Vagina (tissue), 2 donors: Measurements from ENCODE around the gene ARHGAP40. TPM values are rescaled to one million over a fixed set of nuclear protein-coding genes. Genes with fewer than 3 reads are reported as not detected.
A peak's percentile ranks its signal among the peaks of the same experiment; 100 is the strongest.
"Not testable (repeated sequence)": the region's sequence is repeated elsewhere in the genome, so short reads cannot be mapped to it uniquely, and the experiment has no call there.

ENCODE experiments used
- DNase-seq, 2 donors: peaks; one replicate each; pipeline ENCODE4 v3.0.0-alpha.2; 2017; ENCODE audit errors: extremely low spot score in 2 of 2
- H3K27ac ChIP-seq: fragments of 200-600 bp; sonication (generic); one replicate; pipeline ENCODE4 v1.5.1; 2019
- H3K27me3 ChIP-seq: fragments of 200-600 bp; sonication (generic); one replicate; pipeline ENCODE4 v1.5.1; 2019
- H3K36me3 ChIP-seq, 2 donors: fragments of 200-600 bp; sonication (generic); one replicate each; pipeline ENCODE4 v1.5.1; 2017 to 2019
- H3K4me1 ChIP-seq: fragments of 200-600 bp; sonication (generic); one replicate; pipeline ENCODE4 v1.5.1; 2019
- H3K4me3 ChIP-seq, 2 donors: fragments of 200-600 bp; sonication (generic); 1 replicate in 1 of 2; 2 replicates in 1 of 2; pipeline ENCODE4 v1.5.1; 2016 to 2019
- H3K9me3 ChIP-seq: fragments of 200-600 bp; sonication (generic); one replicate; pipeline ENCODE4 v1.5.1; 2019
- CTCF ChIP-seq, 3 experiments: fragments of 450-650 bp in 2 of 3; fragments of 200-600 bp in 1 of 3; sonication (generic) in 1 of 3; IDR thresholded peaks; one replicate each; pipeline ENCODE4 v1.5.1; 2017 to 2019; ENCODE audit warnings: antibody characterized with exemption in 3 of 3, mild to moderate bottlenecking in 2 of 3, moderate library complexity in 2 of 3
- POLR2A ChIP-seq, 2 donors: fragments of 450-650 bp; IDR thresholded peaks; one replicate each; pipeline ENCODE4 v1.6.1; 2017; ENCODE audit warnings: antibody characterized with exemption in 2 of 2, mild to moderate bottlenecking in 2 of 2, moderate library complexity in 2 of 2
- POLR2AphosphoS5 ChIP-seq, 2 donors: sonication (generic); formaldehyde crosslinking; IDR thresholded peaks; one replicate each; pipeline ENCODE4 v1.9.0; 2017; ENCODE audit warnings: antibody characterized with exemption in 2 of 2, mild to moderate bottlenecking in 2 of 2, low read depth in 1 of 2; ENCODE audit not compliant: insufficient read depth in 1 of 2
- intact Hi-C: fragments of 100-400 bp; cut with DNase I; formaldehyde crosslinking; loops from one replicate; pipeline ENCODE4 v1.15.1; 2023
- total RNA-seq: library from RNA; depleted of rRNA; stranded (reverse); fragments of >200 nt; gene quantifications from one replicate; pipeline ENCODE4 v1.2.3, GENCODE V29; 2016

The ARHGAP40 gene
- total RNA-seq, 1 donor from 2014 or later = 21.9 TPM

- DNase-seq = no peak
- H3K36me3 ChIP-seq = no peaks in the 10 kb centered on the region
Measured at GRCh38 chr20:38590676-38591473, 10.7 kb upstream of the ARHGAP40 start.

GRCh38 chr20:38591474-38592410 is 9.9 kb upstream of the ARHGAP40 start:
- no peak for TF ChIP-seq POLR2AphosphoS5 (IDR thresholded peaks at IDR 0.05; ENCODE audit: insufficient read depth in 1 of 2, low read depth in 1 of 2)
- no peak for TF ChIP-seq POLR2A (IDR thresholded peaks at IDR 0.05)
- no peak for TF ChIP-seq CTCF (IDR thresholded peaks at IDR 0.05)
- no peak overlapping the region for H3K4me3 ChIP-seq
- H3K4me1 ChIP-seq = no peaks in the 10 kb centered on the region
- DNase-seq = no peak
- intact Hi-C loops = no loop called here
- H3K36me3 ChIP-seq = no peaks in the 10 kb centered on the region
- no peaks in the 10 kb centered on the region for H3K27me3 ChIP-seq
- no peaks in the 10 kb centered on the region for H3K9me3 ChIP-seq
- no peak overlapping the region for H3K27ac ChIP-seq

More at GRCh38 chr20:38590676-38591473, 10.7 kb upstream of the ARHGAP40 start:
- no peaks in the 10 kb centered on the region for H3K27me3 ChIP-seq
- no peaks in the 10 kb centered on the region for H3K9me3 ChIP-seq
- no peaks in the 10 kb centered on the region for H3K4me1 ChIP-seq
- no peak overlapping the region for H3K27ac ChIP-seq
- no peak for TF ChIP-seq POLR2AphosphoS5 (IDR thresholded peaks at IDR 0.05; ENCODE audit: insufficient read depth in 1 of 2, low read depth in 1 of 2)
- no peak for TF ChIP-seq CTCF (IDR thresholded peaks at IDR 0.05)
- TF ChIP-seq POLR2A (IDR thresholded peaks at IDR 0.05) = no peak
- no peak overlapping the region for H3K4me3 ChIP-seq
- intact Hi-C loops = no loop called here

- H3K27me3 ChIP-seq, H3K9me3 ChIP-seq, H3K36me3 ChIP-seq, H3K27ac ChIP-seq, H3K4me3 ChIP-seq, DNase-seq, intact Hi-C loops, H3K4me1 ChIP-seq: not testable (repeated sequence)
Measured at GRCh38 chr20:38592411-38592790, 9.2 kb upstream of the ARHGAP40 start.

- H3K27ac ChIP-seq, H3K27me3 ChIP-seq, H3K4me1 ChIP-seq, H3K36me3 ChIP-seq, H3K9me3 ChIP-seq, H3K4me3 ChIP-seq, intact Hi-C loops, DNase-seq: not testable (repeated sequence)
Measured at GRCh38 chr20:38594281-38594680, 7.3 kb upstream of the ARHGAP40 start.

- intact Hi-C loops = not testable (repeated sequence)
Measured at GRCh38 chr20:38595886-38596285, 5.7 kb upstream of the ARHGAP40 start.

GRCh38 chr20:38599410-38599882 is 2.2 kb upstream of the ARHGAP40 start:
- Histone ChIP-seq H3K36me3 (no peaks in the 10 kb centered on the region), H3K27me3 (no peaks in the 10 kb centered on the region), H3K27ac (no peak overlapping the region), H3K4me1 (peaks cover 5% of the 10 kb centered on the region), H3K9me3 (no peaks in the 10 kb centered on the region), H3K4me3 (no peak overlapping the region)
- TF ChIP-seq POLR2A (IDR thresholded peaks at IDR 0.05) (no peak), CTCF (IDR thresholded peaks at IDR 0.05) (no peak), POLR2AphosphoS5 (IDR thresholded peaks at IDR 0.05; ENCODE audit: insufficient read depth in 1 of 2, low read depth in 1 of 2) (peak in 1 of 2 donors; percentile 24)
- no peak for DNase-seq
- intact Hi-C loops = no loop called here

More at GRCh38 chr20:38595886-38596285, 5.7 kb upstream of the ARHGAP40 start:
- not testable (repeated sequence) for H3K36me3 ChIP-seq, H3K9me3 ChIP-seq, H3K27ac ChIP-seq, H3K4me1 ChIP-seq, H3K27me3 ChIP-seq, H3K4me3 ChIP-seq, DNase-seq
